ENCODE data around the gene PDE2A.

Gene PDE2A

GRCh38 chr11:72544589-72544988 is 129.6 kb downstream of the PDE2A start:
- DNase-seq = no peak

- no peak for DNase-seq
Measured at GRCh38 chr11:72543849-72544542, 130.2 kb downstream of the PDE2A start.

- DNase-seq = no peak
Measured at GRCh38 chr11:72541257-72541974, 132.8 kb downstream of the PDE2A start.

GRCh38 chr11:72537051-72537450 is 137.2 kb downstream of the PDE2A start:
- no peak for DNase-seq

- DNase-seq = no peak
Measured at GRCh38 chr11:72535194-72535547, 139.1 kb downstream of the PDE2A start.

- no peak for DNase-seq
Measured at GRCh38 chr11:72534371-72535193, 139.6 kb downstream of the PDE2A start.

GRCh38 chr11:72529068-72529467 is 145.2 kb downstream of the PDE2A start:
- DNase-seq = no peak

GRCh38 chr11:72528121-72528520 is 146.1 kb downstream of the PDE2A start:
- no peak for DNase-seq

All from right kidney (tissue), 1 donor.